Measurements from ENCODE around the gene CELF1.

CELF1 gene

DNA sequence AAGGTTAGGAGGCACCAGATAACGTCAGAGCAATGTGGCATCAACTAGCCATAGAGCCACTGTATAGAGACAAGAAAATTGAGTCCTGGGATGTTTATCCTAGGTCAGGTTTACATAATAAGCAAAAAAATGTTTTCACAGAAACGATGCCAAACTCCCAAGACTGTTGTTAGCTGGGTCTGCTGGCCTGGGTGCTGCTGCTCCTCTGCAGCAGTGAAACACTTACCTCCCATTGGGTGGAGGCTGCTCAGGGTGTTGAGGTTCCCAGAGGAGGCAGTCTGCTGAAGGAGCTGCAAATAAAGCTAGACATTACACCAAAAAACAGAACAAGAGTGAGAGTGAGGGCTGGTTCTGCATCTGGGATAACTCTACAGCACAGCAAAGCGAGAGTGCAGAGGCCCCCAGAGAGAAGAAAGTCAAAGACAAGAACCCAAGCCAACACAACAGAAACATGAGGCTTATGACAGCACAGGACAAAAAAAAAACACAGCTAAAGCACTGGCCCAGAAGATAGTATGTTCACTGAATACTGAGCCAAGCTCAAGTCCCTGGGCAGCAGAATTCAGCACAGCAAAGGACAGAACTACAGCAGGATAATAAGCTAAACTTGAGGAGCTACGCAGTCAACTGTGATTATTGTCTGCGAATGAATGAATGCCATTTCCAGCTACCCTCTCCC, 74.1 kb downstream of the CELF1 start:
- DNase-seq = no peak

GRCh38 chr11:47477753-47478152, 75.2 kb downstream of the CELF1 start:
- no peak for DNase-seq

- DNase-seq = no peak
Measured at GRCh38 chr11:47477323-47477722, 75.6 kb downstream of the CELF1 start.

- DNase-seq = no peak
Measured at GRCh38 chr11:47470671-47471070, 82.3 kb downstream of the CELF1 start.

DNA sequence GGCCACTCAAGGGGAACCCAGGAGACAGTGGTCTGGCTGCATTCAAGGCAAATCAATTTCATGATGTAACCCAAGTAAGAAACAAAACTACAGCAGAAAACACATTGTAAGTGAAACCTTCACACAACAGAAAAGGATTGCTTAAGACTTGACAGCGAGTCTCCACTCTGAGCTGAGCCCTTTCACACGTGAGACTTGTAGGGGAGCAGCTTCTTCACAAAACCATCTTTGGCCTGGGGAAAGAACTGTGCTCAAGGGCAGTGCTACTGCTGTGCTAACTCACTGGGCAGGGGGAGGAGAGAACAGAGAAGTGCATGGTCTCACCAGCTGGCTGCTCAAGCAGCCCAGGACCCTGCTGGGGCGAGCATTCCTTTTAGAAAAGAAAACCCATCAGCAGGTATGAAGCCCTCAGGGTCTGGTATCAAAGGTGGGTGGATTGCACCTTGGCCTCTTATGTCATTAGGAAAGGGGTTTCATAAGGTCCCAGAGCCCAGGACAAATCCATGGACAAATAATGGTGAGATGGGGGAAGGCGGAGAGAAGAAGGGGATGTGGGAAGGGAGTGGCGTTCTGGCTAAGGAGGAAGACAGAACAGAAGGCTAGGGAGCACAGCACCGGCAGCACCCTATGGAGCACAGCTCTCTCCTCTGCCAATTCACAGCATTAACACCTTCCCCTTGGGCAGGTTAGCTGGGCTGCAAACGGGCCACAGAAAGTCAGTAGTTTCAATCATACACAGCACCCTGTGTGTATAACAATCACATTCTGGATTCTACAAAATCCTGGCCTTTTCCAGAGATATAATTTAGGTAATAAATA, 83.4 kb downstream of the CELF1 start:
- DNase-seq = no peak

DNA sequence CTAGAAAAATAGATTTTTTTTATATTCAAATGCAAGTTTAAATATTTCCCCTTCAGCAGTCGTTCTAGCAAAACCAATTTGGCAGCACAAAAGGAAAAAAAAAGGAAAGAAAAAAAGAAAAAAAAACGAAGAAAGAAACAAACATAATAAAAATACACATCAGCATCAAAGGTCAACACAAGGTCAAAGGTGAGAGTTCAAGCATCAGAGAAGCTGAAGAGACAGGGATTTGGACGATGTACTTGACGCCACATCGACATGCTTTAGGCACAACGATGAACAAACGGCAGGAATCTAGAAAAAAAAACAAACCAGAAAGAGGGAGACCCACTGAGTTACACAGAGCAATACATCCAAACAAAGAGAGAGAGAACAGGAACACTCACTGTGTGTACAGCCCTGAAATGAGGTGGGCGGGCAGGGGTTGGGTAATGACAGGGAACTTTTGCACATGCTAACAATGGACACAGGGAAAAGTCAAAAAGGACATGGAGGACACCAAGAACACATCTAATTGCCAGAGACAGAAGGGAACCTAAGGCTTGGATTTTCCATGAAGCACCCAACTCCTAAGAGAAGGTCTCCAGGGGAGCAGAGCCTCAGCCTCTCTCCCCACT, 84.2 kb downstream of the CELF1 start:
- DNase-seq = no peak

GRCh38 chr11:47467357-47467756, 85.6 kb downstream of the CELF1 start:
- no peak for DNase-seq

GRCh38 chr11:47466701-47467250, 86.2 kb downstream of the CELF1 start:
- DNase-seq = no peak

GRCh38 chr11:47466201-47466600, 86.7 kb downstream of the CELF1 start:
- DNase-seq = no peak

DNA sequence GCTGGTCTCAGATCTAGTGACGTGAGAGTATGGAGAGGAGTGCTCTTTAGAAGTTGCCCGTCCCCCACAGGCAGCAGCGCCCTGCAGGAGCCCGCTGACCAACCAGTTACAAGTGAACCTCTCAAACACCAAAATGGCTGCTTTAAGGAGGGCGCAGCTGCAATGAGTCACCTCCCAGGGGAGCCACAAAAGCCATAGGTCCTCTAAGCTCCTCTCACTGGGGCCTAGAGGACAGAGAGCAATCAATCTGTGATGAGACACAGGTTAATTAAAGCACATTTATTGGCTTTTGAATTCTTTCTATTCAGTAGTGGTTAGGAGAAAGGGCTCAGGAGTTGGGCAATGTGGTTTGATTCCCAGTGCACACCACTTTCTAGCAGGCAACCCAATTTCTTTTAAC, 88.4 kb downstream of the CELF1 start:
- DNase-seq = no peak

- DNase-seq = no peak
Measured at GRCh38 chr11:47461876-47462275, 91.1 kb downstream of the CELF1 start.

GRCh38 chr11:47460571-47461235, 92.2 kb downstream of the CELF1 start:
- no peak for DNase-seq

- peak; percentile 62 for DNase-seq
Measured at GRCh38 chr11:47454258-47454671, 98.7 kb downstream of the CELF1 start.

DNA sequence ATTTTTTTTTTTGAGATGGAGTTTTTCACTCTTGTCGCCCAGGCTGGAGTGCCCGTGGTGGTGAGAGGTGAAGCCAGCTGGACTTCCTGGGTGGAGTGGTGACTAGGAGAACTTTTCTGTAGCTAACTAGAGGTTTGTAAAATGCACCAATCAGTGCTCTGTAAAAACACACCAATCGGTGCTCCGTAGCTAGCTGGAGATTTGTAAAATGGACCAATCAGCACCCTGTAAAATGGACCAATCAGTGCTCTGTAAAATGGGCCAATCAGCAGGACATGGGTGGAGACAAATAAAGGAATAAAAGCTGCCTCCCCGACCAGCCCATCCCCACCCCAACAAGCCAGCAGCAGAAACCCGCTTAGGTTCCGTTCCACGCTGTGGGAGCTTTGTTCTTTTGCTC, 99.6 kb downstream of the CELF1 start:
- DNase-seq = no peak

DNA sequence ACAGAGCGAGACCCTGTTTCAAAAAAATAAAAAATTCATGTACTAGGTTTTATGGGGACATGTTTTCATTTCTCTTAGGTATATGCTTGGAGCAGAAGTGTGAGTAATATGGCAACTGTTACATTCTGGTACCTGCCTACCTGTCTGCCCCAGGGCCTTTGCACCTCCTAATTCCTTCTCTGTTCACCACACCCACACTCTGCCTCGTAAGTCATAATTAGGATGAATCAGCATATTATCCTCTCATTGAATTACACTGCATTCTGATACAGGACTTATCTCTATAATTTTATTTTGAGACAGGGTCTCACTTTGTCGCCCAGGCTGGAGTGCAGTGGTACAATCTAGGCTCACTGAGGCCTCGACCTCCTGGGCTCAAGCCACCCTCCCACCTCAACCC, 100.9 kb downstream of the CELF1 start:
- DNase-seq = no peak

DNA sequence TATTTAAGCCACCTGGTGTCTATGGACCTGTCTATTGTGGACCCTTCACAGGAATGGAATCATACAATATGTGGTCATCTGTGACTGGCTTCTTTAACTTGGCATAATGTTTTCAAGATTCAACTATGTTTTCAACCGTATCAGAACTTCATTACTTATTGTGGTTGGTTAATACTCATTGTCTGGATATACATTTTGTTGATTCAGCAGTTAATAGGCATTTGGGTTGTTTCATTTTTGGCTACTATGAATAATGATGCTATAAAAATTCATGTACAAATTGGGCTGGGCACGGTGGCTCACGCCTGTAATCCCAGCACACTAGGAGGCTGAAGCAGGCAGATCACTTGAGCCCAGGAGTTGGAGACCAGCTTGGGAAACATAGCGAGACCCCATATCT, 101.5 kb downstream of the CELF1 start:
- DNase-seq = no peak

GRCh38 chr11:47449541-47449940, 103.4 kb downstream of the CELF1 start:
- DNase-seq = no peak

GRCh38 chr11:47448566-47449427, 104.1 kb downstream of the CELF1 start, which contains the start of gene RAPSN:
Gene RAPSN (minus strand): TSS chr11:47449136. CDS start chr11:47448964, 172 bp downstream.
- no peak for DNase-seq

GRCh38 chr11:47447906-47448305, 105.0 kb downstream of the CELF1 start:
- no peak for DNase-seq

DNA sequence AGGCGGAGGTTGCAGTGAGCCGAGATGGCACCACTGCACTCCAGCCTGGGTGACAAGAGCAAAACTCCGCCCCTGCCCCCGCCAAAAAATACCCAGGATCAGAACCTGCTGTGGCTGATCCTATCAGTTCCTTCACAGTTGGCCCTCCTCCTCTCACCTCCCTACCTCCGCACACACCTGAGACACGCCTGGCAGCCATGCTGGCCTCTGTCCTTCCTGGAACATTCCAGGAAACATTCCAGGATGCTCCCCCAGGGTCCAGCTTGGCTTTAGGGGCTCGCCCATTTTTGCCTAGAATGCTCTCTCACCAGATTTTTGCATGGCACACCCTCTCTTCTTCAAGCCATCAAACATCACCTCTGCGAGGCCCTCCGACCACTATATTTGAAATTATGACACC, 106.1 kb downstream of the CELF1 start:
- no peak for DNase-seq

DNA sequence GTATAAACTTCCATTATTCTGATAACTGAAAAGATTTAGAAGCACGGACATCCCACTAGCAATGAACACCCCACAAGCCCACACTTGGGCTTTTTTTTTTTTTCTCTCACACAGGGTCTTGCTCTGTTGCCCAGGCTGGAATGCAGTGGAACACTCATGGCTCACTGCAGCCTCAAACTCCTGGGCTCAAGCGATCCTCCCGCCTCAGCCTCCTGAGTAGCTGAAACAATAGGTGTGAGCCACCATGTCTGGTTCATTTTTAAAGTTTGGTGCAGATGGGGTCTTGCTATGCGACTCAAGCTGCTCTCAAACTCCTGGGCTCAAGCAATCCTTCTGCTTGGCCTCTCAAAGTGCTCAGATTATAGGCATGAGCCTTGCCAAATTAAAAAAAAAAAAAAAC, 107.1 kb downstream of the CELF1 start:
- DNase-seq = no peak

- DNase-seq = no peak
Measured at GRCh38 chr11:47443817-47444216, 109.1 kb downstream of the CELF1 start.
